Neural crest cell (in vitro differentiated cells): ENCODE results near the gene UGT1A9. TPM values are rescaled to one million over a fixed set of nuclear protein-coding genes. Genes with fewer than 3 reads are reported as not detected.

Source experiments
- DNase-seq: peaks from one replicate; pipeline ENCODE4 v3.0.0; 2021; ENCODE audit warnings: low read depth, mixed read lengths, low spot score
- H3K27ac Mint-ChIP-seq: one replicate; pipeline ENCODE4 v1.8.0; 2021; ENCODE audit warnings: mild to moderate bottlenecking, mixed read lengths; ENCODE audit not compliant: unreplicated experiment
- H3K27me3 Mint-ChIP-seq: 2 replicates; pipeline ENCODE4 v1.8.0; 2021; ENCODE audit warnings: low read depth, mild to moderate bottlenecking, mixed read lengths
- H3K36me3 Mint-ChIP-seq: 2 replicates; pipeline ENCODE4 v1.8.0; 2021; ENCODE audit warnings: low read depth, mild to moderate bottlenecking, mixed read lengths
- H3K4me1 Mint-ChIP-seq: 2 replicates; pipeline ENCODE4 v1.8.0; 2021; ENCODE audit warnings: mixed read lengths
- H3K4me3 Mint-ChIP-seq: one replicate; pipeline ENCODE4 v1.8.0; 2021; ENCODE audit warnings: mild to moderate bottlenecking, mixed read lengths
- H3K9me3 Mint-ChIP-seq: 2 replicates; pipeline ENCODE4 v1.8.0; 2021; ENCODE audit warnings: mixed read lengths
- total RNA-seq: library from RNA; stranded (reverse); gene quantifications from 2 replicates; pipeline ENCODE4 v1.2.1, GENCODE V29; 2021
- TF ChIP-seq, protein P1 (sequence below): fragments of 200-600 bp; sonication (generic); conservative IDR thresholded peaks from 2 replicates; pipeline ENCODE4 v1.5.0; 2021; ENCODE audit warnings: antibody characterized with exemption, mild to moderate bottlenecking

Gene UGT1A9
- total RNA-seq, 1 donor from 2014 or later: not detected

DNA sequence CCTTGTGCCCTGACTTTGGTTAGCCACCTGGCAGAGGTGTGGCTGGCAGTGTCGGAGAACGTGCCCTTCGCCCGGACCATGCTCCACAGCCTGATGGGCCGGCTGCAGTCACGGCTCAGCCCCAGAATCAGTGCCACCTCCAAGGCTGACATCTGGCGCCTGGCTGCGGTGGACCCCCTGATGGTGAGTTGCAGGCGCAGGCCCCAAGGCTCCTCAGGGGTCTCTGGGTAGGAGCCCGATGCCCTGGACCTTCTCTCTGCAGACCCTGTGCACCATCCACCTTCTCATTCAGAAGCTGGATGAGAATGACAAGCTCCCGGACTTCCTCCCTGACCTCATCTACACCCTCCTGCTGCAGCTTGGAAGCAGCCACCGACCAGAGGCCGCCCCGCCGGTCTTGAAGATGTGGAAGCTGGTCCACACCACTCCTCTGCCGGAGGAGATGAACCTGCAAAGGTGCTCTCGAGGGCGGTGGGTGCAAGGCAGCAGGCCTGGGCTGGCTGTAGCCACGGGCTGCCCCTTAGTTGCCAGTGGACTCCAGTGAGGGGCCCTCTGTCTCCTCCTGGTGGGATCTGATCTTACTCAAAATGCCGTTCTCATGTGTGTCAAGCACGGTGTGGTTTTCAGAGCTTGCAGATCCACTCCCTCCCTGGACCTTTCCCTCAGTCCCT is 150.5 kb downstream of the UGT1A9 start:
- Mint-ChIP-seq H3K4me3 (no peak overlapping the region), H3K27me3 (no peaks in the 10 kb centered on the region), H3K36me3 (no peaks in the 10 kb centered on the region), H3K9me3 (no peaks in the 10 kb centered on the region), H3K27ac (no peak overlapping the region), H3K4me1 (peaks cover 1% of the 10 kb centered on the region)
- DNase-seq: no peak
- TF ChIP-seq, protein P1, sequence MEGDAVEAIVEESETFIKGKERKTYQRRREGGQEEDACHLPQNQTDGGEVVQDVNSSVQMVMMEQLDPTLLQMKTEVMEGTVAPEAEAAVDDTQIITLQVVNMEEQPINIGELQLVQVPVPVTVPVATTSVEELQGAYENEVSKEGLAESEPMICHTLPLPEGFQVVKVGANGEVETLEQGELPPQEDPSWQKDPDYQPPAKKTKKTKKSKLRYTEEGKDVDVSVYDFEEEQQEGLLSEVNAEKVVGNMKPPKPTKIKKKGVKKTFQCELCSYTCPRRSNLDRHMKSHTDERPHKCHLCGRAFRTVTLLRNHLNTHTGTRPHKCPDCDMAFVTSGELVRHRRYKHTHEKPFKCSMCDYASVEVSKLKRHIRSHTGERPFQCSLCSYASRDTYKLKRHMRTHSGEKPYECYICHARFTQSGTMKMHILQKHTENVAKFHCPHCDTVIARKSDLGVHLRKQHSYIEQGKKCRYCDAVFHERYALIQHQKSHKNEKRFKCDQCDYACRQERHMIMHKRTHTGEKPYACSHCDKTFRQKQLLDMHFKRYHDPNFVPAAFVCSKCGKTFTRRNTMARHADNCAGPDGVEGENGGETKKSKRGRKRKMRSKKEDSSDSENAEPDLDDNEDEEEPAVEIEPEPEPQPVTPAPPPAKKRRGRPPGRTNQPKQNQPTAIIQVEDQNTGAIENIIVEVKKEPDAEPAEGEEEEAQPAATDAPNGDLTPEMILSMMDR: no peak

Other genes starting within 250 kb of the UGT1A9 start
- gene USP40, start 105.1 kb upstream of the UGT1A9 start, total RNA-seq: 25.3 and 28.3 TPM in 2 replicates
- gene UGT1A8, start 54.3 kb upstream of the UGT1A9 start, total RNA-seq: not detected in 2 replicates
- not detected in 2 replicates for gene UGT1A10, start 35.5 kb upstream of the UGT1A9 start, total RNA-seq
- gene UGT1A7, start 10.0 kb downstream of the UGT1A9 start, total RNA-seq: not detected in 2 replicates
- gene UGT1A6, start 21.0 kb downstream of the UGT1A9 start, total RNA-seq: not detected in 2 replicates
- gene UGT1A5, start 41.0 kb downstream of the UGT1A9 start, total RNA-seq: not detected in 2 replicates
- gene UGT1A4, start 46.8 kb downstream of the UGT1A9 start, total RNA-seq: not detected in 2 replicates
- gene UGT1A3, start 57.1 kb downstream of the UGT1A9 start, total RNA-seq: not detected in 2 replicates
- gene UGT1A1, start 88.4 kb downstream of the UGT1A9 start, total RNA-seq: not detected in 2 replicates
- not detected in 2 replicates for gene MROH2A, start 106.4 kb downstream of the UGT1A9 start, total RNA-seq
- gene HJURP, start 182.6 kb downstream of the UGT1A9 start, total RNA-seq: 62.3 and 63.6 TPM in 2 replicates
- gene TRPM8, start 245.5 kb downstream of the UGT1A9 start, total RNA-seq: 0.07 TPM in 1 of 2 replicates, not detected in the other